ENCODE data around the gene CELF4.

DNA sequence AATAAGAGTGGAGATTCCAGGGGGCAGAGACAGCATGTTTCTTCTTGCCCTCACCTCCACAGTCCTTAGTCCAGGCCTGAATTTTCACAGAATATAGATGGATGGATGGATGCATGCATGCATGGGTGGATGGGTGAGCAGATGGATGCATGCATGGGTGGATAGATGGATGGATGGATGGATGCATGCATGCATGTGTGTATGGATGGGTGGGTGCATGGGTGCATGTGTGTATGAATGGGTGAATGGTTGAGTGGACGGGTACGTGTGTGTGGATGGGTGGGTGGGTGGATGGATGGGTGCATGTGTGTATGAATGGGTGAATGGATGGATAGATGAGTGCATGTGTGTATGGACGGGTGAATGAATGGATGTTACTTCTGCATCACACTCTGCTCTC, 153.3 kb downstream of the CELF4 start:
- TF ChIP-seq, protein P1, sequence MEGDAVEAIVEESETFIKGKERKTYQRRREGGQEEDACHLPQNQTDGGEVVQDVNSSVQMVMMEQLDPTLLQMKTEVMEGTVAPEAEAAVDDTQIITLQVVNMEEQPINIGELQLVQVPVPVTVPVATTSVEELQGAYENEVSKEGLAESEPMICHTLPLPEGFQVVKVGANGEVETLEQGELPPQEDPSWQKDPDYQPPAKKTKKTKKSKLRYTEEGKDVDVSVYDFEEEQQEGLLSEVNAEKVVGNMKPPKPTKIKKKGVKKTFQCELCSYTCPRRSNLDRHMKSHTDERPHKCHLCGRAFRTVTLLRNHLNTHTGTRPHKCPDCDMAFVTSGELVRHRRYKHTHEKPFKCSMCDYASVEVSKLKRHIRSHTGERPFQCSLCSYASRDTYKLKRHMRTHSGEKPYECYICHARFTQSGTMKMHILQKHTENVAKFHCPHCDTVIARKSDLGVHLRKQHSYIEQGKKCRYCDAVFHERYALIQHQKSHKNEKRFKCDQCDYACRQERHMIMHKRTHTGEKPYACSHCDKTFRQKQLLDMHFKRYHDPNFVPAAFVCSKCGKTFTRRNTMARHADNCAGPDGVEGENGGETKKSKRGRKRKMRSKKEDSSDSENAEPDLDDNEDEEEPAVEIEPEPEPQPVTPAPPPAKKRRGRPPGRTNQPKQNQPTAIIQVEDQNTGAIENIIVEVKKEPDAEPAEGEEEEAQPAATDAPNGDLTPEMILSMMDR (IDR thresholded peaks at IDR 0.05), result no peak
- TF ChIP-seq POLR2A (IDR thresholded peaks at IDR 0.05), result no peak
- TF ChIP-seq EP300 (IDR thresholded peaks at IDR 0.05), result no peak
